HepG2 (cell line): Measurements from ENCODE around the gene GJD3. TPM values are rescaled to one million over a fixed set of nuclear protein-coding genes. Genes with fewer than 3 reads are reported as not detected.

Experiments
- ASH2L ChIP-seq: fragments of 300-600, 200-600 bp; sonication (generic); IDR thresholded peaks from 2 replicates; pipeline ENCODE4 v1.7.0; 2017; ENCODE audit warnings: low read depth, mild to moderate bottlenecking, moderate library complexity, mixed read lengths, low read length; ENCODE audit not compliant: insufficient read length
- EEA1 ChIP-seq: sonication (generic); formaldehyde crosslinking; IDR thresholded peaks from 2 replicates; pipeline ENCODE4 v1.5.1; 2020; ENCODE audit warnings: mild to moderate bottlenecking, missing genetic modification reagents, borderline replicate concordance
- MAFF ChIP-seq: IDR thresholded peaks from 2 replicates; pipeline ENCODE4 v1.6.1; 2011; ENCODE audit warnings: low read depth, low read length, improper control_type of control experiment
- ZBTB8A ChIP-seq: sonication (generic); formaldehyde crosslinking; IDR thresholded peaks from 2 replicates; pipeline ENCODE4 v1.4.0; 2020; ENCODE audit warnings: mild to moderate bottlenecking, low read depth, missing genetic modification reagents, borderline replicate concordance
- ZNF468 ChIP-seq: sonication (generic); formaldehyde crosslinking; IDR thresholded peaks from 2 replicates; pipeline ENCODE4 v1.8.0; 2022; ENCODE audit warnings: mild to moderate bottlenecking, moderate library complexity, missing genetic modification reagents
- polyA plus RNA-seq, 8 experiments: library from polyadenylated mRNA; depleted of rRNA in 3 of 8; stranded (reverse) in 7 of 8; unstranded in 1 of 8; fragments of >200 nt; fragmentation: Illumina TruSeq in 4 of 8; extraction: Trizol in 4 of 8; gene quantifications; 2 replicates each; pipeline versions ENCODE4 v1.2.1 to v1.2.3, GENCODE V29; 2011 to 2016; ENCODE audit warnings: low read depth in 4 of 8, missing spikeins in 1 of 8, mixed read lengths in 1 of 8; ENCODE audit not compliant: insufficient read depth in 1 of 8
- total RNA-seq, 5 experiments: library from RNA; depleted of rRNA; stranded (reverse); fragments of >200 nt; fragmentation: Illumina TruSeq; extraction: Trizol; gene quantifications; 2 replicates each; pipeline ENCODE4 v1.2.3, GENCODE V29; 2016; ENCODE audit warnings: low read depth in 1 of 5
- TF ChIP-seq, protein P1 (sequence below): sonication (generic); formaldehyde crosslinking; IDR thresholded peaks from 2 replicates; pipeline ENCODE4 v1.4.0; 2020; ENCODE audit warnings: missing genetic modification reagents
- TF ChIP-seq, protein P2 (sequence below): sonication (generic); formaldehyde crosslinking; IDR thresholded peaks from 2 replicates; pipeline ENCODE4 v1.5.1; 2020; ENCODE audit warnings: mild to moderate bottlenecking, missing genetic modification reagents, borderline replicate concordance
- TF ChIP-seq, protein P3 (sequence below): sonication (generic); formaldehyde crosslinking; IDR thresholded peaks from 2 replicates; pipeline ENCODE4 v1.8.0; 2022; ENCODE audit warnings: mild to moderate bottlenecking, missing genetic modification reagents, moderate library complexity
- TF ChIP-seq, protein P4 (sequence below), 2 experiments: sonication (generic) in 1 of 2; formaldehyde crosslinking in 1 of 2; IDR thresholded peaks; 2 replicates each; pipeline versions ENCODE4 v1.6.1 to v1.9.0; 2014 to 2022; ENCODE audit warnings: antibody characterized with exemption in 1 of 2, borderline replicate concordance in 1 of 2, inconsistent platforms in 1 of 2, low read depth in 1 of 2, missing genetic modification reagents in 1 of 2

GJD3 gene
- total and polyA plus RNA-seq, 2 of the 13 experiments (the other 11 are each of a cell fraction or from before 2014, with no cell fraction given) = not detected

DNA sequence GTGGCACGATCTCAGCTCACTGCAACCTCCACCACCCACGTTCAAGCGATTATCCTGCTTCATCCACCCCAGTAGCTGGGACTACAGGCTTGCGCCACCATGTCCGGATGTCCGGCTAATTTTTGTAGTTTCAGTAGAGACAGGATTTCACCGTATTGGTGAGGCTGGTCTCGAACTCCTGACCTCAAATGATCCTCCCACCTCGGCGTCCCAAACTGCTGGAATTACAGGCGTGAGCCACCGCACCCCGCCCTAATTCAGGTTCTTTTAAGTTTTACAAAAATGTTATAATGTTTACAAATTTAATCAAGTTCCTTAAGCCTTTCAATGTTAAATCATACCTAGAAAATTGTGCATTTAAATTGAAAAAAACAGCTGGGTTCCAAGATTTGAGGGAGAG lies 13.3 kb upstream of the GJD3 start (continued):
- TF ChIP-seq, protein P1, sequence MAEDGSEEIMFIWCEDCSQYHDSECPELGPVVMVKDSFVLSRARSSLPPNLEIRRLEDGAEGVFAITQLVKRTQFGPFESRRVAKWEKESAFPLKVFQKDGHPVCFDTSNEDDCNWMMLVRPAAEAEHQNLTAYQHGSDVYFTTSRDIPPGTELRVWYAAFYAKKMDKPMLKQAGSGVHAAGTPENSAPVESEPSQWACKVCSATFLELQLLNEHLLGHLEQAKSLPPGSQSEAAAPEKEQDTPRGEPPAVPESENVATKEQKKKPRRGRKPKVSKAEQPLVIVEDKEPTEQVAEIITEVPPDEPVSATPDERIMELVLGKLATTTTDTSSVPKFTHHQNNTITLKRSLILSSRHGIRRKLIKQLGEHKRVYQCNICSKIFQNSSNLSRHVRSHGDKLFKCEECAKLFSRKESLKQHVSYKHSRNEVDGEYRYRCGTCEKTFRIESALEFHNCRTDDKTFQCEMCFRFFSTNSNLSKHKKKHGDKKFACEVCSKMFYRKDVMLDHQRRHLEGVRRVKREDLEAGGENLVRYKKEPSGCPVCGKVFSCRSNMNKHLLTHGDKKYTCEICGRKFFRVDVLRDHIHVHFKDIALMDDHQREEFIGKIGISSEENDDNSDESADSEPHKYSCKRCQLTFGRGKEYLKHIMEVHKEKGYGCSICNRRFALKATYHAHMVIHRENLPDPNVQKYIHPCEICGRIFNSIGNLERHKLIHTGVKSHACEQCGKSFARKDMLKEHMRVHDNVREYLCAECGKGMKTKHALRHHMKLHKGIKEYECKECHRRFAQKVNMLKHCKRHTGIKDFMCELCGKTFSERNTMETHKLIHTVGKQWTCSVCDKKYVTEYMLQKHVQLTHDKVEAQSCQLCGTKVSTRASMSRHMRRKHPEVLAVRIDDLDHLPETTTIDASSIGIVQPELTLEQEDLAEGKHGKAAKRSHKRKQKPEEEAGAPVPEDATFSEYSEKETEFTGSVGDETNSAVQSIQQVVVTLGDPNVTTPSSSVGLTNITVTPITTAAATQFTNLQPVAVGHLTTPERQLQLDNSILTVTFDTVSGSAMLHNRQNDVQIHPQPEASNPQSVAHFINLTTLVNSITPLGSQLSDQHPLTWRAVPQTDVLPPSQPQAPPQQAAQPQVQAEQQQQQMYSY (CRISPR knock-in tag) = no peak
- TF ChIP-seq, protein P2, sequence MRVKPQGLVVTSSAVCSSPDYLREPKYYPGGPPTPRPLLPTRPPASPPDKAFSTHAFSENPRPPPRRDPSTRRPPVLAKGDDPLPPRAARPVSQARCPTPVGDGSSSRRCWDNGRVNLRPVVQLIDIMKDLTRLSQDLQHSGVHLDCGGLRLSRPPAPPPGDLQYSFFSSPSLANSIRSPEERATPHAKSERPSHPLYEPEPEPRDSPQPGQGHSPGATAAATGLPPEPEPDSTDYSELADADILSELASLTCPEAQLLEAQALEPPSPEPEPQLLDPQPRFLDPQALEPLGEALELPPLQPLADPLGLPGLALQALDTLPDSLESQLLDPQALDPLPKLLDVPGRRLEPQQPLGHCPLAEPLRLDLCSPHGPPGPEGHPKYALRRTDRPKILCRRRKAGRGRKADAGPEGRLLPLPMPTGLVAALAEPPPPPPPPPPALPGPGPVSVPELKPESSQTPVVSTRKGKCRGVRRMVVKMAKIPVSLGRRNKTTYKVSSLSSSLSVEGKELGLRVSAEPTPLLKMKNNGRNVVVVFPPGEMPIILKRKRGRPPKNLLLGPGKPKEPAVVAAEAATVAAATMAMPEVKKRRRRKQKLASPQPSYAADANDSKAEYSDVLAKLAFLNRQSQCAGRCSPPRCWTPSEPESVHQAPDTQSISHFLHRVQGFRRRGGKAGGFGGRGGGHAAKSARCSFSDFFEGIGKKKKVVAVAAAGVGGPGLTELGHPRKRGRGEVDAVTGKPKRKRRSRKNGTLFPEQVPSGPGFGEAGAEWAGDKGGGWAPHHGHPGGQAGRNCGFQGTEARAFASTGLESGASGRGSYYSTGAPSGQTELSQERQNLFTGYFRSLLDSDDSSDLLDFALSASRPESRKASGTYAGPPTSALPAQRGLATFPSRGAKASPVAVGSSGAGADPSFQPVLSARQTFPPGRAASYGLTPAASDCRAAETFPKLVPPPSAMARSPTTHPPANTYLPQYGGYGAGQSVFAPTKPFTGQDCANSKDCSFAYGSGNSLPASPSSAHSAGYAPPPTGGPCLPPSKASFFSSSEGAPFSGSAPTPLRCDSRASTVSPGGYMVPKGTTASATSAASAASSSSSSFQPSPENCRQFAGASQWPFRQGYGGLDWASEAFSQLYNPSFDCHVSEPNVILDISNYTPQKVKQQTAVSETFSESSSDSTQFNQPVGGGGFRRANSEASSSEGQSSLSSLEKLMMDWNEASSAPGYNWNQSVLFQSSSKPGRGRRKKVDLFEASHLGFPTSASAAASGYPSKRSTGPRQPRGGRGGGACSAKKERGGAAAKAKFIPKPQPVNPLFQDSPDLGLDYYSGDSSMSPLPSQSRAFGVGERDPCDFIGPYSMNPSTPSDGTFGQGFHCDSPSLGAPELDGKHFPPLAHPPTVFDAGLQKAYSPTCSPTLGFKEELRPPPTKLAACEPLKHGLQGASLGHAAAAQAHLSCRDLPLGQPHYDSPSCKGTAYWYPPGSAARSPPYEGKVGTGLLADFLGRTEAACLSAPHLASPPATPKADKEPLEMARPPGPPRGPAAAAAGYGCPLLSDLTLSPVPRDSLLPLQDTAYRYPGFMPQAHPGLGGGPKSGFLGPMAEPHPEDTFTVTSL (CRISPR knock-in tag) = no peak
- TF ChIP-seq EEA1 (CRISPR knock-in tag) (no peak), ASH2L (no peak), ZBTB8A (CRISPR knock-in tag) (no peak), ZNF468 (no peak), MAFF (no peak)
- TF ChIP-seq, protein P3, sequence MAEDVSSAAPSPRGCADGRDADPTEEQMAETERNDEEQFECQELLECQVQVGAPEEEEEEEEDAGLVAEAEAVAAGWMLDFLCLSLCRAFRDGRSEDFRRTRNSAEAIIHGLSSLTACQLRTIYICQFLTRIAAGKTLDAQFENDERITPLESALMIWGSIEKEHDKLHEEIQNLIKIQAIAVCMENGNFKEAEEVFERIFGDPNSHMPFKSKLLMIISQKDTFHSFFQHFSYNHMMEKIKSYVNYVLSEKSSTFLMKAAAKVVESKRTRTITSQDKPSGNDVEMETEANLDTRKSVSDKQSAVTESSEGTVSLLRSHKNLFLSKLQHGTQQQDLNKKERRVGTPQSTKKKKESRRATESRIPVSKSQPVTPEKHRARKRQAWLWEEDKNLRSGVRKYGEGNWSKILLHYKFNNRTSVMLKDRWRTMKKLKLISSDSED (CRISPR knock-in tag) = no peak
- TF ChIP-seq, protein P4, sequence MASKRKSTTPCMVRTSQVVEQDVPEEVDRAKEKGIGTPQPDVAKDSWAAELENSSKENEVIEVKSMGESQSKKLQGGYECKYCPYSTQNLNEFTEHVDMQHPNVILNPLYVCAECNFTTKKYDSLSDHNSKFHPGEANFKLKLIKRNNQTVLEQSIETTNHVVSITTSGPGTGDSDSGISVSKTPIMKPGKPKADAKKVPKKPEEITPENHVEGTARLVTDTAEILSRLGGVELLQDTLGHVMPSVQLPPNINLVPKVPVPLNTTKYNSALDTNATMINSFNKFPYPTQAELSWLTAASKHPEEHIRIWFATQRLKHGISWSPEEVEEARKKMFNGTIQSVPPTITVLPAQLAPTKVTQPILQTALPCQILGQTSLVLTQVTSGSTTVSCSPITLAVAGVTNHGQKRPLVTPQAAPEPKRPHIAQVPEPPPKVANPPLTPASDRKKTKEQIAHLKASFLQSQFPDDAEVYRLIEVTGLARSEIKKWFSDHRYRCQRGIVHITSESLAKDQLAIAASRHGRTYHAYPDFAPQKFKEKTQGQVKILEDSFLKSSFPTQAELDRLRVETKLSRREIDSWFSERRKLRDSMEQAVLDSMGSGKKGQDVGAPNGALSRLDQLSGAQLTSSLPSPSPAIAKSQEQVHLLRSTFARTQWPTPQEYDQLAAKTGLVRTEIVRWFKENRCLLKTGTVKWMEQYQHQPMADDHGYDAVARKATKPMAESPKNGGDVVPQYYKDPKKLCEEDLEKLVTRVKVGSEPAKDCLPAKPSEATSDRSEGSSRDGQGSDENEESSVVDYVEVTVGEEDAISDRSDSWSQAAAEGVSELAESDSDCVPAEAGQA (IDR thresholded peaks at IDR 0.05; ENCODE audit: low read depth) = no peak
- TF ChIP-seq, protein P4 (CRISPR knock-in tag; IDR thresholded peaks at IDR 0.05; ENCODE audit: borderline replicate concordance) = no peak
- TF ChIP-seq, all 625 proteins: peak for 0
